Left hindlimb (tissue), 1 donor: ENCODE results near the gene PRSS23.
"Not testable (repeated sequence)": the region's sequence is repeated elsewhere in the genome, so short reads cannot be mapped to it uniquely, and the experiment has no call there.

Experiments
- DNase-seq: peaks from one replicate; pipeline ENCODE4 v3.0.0-alpha.2; 2018

Gene PRSS23

GRCh38 chr11:86816251-86816726 lies 15.9 kb downstream of the PRSS23 start:
- DNase-seq = no peak

GRCh38 chr11:86818462-86819192 lies 18.3 kb downstream of the PRSS23 start:
- no peak for DNase-seq

GRCh38 chr11:86824139-86824538 lies 23.8 kb downstream of the PRSS23 start:
- not testable (repeated sequence) for DNase-seq

- DNase-seq = not testable (repeated sequence)
Observed at GRCh38 chr11:86834376-86834775, 34.0 kb downstream of the PRSS23 start.

- not testable (repeated sequence) for DNase-seq
Observed at GRCh38 chr11:86844762-86845508, 44.6 kb downstream of the PRSS23 start.

- no peak for DNase-seq
Observed at GRCh38 chr11:86848132-86848531, 47.8 kb downstream of the PRSS23 start.

- DNase-seq = no peak
Observed at GRCh38 chr11:86849679-86850078, 49.3 kb downstream of the PRSS23 start.
